Measurements from ENCODE around the gene LRBA.

LRBA gene

DNA sequence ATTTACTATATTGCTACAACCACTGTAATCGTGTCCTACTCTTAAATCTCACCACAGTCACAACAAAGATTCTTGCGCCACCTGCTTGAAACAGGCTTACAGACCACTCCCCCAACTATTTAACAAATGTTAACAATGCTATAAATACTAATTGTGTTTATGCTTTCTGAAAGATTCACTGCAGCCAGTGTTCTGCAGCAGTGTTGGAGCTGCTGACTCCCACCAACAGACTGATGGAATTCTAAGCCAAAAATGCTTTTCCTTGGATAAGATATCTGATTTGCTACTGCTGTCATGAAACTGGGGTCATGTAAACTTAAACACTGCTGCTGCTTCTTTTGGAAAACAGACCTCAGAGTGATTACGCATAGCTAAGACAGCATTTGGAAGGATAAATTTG, 677.4 kb downstream of the LRBA start:
- DNase-seq, result no peak

- no peak for DNase-seq
Measured at GRCh38 chr4:150336676-150337412, 678.2 kb downstream of the LRBA start.

DNA sequence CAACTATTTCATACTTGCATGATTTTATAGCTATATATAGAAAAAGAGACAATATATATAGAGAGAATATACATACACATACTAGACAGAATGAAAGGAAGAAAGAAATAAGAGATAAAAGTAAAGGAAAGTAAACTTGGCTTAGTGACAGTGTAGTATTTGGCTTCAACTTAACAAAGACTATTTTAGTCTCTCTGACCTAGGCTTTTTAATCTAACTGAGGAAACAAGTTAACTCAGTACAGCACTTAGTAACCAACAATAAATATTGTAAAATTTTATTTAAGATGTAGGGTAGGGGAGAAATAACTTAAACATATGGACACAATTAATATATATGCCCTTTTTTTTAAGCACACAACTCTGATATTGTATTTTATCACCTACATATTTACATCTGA, 682.1 kb downstream of the LRBA start:
- DNase-seq, result no peak

DNA sequence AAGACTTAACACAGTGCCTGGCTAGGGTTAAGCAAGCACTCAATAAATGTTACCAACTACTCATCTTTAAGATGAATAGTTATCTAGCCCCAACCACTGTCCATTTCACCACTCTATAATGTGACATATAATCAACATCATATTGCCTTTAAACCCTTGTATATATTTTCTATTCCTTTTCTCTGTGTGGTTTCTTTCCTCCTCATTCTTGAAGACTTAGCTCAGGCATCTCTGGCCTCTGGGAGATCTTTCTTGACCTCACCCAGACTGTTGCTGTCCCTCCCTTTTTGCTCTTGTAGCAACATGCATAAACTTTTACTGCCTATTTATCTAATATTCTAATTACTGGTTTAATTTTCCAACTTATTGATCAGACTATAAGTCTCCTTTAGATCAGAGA, 683.0 kb downstream of the LRBA start:
- DNase-seq, result no peak

DNA sequence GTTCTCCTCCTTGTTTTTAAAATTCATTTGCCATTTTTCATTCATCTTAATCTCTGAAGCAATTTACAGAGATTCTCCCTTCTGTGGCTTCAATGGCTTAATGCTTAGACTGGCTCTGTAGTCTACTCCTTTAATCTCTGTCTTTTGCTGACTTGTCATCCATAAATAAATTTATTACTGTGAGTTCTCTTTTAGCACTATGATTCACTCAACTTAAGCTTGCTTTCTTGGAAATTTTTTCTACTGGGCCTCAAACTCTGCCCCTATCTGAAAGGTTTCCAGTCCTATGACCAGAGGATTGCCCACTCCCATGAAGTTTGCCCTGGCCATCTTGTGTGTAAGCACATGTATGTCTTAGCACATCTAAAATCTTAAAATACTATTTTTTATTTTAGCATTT, 685.7 kb downstream of the LRBA start:
- DNase-seq, result no peak

GRCh38 chr4:150328496-150328895, 686.6 kb downstream of the LRBA start:
- DNase-seq, result no peak

- DNase-seq, result no peak
Measured at GRCh38 chr4:150327262-150327780, 687.8 kb downstream of the LRBA start.

- DNase-seq, result no peak
Measured at GRCh38 chr4:150325872-150326271, 689.2 kb downstream of the LRBA start.

DNA sequence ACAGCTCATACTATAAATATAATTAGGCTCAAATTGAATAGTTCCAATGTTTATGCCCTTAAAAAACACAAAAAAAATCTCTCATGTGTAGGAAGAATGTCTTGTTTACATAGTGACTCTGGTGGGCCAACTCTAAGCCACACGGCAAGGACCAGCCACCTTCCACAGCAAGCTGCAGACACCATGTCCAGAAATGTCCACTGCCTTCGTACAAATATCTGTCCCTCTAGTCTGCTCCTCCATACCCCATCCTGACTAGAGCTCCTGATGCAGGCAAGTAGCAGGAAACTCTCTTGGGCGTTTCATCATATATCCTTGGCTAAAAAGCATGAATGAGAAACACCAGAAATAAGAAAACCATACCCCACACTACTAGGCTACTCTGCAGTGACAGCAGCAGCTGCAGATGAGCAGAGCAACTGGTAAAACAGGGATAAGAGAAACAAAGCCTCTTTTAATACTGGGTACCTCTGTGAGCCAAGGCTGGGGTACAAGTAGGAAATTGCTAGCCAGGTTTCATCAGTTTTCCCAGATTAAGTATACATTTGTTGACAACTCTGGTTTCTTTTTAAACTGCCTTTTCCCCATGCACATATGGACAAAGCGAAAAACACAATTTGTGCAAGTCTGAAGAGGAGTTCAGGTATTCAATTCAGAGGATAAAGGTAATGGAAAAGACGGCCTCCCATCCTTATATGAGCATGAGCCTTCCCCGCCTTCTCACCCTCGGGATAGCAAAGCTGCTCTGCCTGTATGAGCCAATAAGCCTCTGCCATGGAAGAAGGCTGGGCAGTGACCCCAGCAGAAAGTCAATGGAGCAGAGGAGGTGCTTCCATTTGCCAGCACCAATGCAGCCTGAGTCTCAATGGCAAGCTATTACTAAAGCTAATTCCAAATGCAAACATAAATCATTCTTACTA, 691.4 kb downstream of the LRBA start:
- no peak for DNase-seq

DNA sequence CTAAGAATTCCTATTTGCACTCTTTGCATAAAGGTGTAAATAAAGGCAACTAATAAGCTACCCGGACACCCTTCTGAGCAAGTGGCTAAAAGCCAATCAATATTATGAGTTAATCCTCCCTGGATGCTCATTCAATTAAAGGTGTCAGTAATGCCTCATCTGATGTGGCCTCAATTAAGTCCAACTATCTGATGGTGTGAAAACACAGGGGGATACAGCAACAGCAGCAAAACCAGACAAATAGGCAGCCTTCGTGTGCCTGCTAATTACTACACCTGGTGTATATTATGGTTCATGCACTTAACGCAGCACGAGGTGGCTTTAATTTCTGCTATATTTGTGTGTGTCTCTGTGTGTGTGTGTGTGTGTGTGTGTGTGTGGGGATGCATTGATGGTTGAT, 692.4 kb downstream of the LRBA start:
- no peak for DNase-seq

DNA sequence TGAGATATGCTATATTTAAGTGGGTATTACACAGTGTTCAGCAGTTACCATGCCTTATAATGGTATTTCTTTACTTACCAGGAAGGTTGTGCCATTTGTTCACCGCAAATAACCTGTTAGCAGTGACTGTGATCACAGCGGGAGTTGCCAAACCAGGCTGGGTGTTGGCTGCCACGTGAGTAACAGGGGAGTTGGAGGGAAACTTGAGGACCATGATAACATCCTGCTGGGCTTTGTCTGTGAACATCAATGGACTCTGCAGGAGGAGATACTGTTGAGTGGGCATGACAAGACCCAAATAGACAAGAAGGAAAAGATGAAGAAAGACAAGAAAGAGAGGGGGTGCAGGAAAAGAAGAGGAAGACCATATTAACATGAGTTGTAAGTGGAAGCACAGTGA, 694.0 kb downstream of the LRBA start:
- DNase-seq, result no peak

DNA sequence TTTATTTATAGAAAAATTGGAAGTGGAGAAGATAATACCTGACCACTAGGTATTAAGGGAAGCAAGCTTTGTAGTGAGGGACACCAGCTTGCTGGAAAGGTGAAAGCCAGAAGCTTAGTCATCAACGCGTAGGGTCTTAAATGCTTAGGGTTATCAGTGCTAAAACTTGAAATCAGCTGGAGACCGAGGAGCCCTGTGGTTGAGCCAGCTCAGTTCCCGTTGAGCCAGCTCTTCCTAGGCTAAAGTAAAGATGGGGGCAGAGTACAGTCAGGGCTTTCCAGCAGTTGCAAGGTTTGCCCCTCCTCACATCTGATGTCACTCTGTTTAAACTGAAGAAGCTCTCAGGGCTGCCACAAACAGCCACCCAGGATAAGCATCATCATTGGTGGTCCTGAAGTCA, 696.1 kb downstream of the LRBA start:
- DNase-seq, result no peak

GRCh38 chr4:150318527-150318926, 696.6 kb downstream of the LRBA start:
- DNase-seq, result no peak

GRCh38 chr4:150316332-150317205, 698.5 kb downstream of the LRBA start:
- no peak for DNase-seq

DNA sequence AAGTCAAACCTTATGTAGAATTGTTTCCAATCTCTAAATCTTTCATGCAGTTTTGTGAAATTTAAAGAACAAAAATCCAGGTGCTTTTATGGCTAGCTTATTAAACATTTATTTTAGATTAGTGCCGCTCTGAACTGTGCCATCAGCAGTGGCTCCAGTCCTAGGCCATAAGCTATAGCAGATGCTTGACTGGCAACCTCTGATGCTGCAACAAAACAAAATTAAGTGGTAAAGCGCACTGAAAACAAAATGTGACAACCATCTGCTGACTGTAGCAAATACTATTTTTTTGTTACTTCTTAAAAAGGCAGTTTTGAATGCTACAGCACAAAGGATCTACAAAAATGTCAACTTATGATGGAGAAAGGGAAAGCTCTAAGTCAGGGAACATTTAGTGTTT, 699.4 kb downstream of the LRBA start:
- no peak for DNase-seq

GRCh38 chr4:150315175-150315574, 699.9 kb downstream of the LRBA start:
- DNase-seq, result no peak

DNA sequence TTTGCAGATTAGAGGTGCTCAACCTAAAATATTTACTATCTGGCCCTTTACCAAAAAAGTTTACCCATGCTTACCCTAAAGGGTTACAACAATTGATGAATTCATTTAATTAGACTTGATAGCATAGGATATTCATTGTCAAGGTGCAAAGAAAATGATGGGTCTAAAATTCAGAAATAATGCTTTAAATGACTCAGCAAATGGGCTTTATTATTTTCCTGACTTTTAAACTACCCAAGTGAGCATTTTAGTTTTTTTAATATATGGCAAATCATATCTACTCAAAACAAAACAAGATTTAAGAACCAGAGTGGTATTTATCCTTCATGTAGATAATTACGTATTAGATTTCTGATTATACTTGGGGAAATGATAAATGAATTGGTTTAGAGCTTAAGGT, 701.1 kb downstream of the LRBA start:
- no peak for DNase-seq

DNA sequence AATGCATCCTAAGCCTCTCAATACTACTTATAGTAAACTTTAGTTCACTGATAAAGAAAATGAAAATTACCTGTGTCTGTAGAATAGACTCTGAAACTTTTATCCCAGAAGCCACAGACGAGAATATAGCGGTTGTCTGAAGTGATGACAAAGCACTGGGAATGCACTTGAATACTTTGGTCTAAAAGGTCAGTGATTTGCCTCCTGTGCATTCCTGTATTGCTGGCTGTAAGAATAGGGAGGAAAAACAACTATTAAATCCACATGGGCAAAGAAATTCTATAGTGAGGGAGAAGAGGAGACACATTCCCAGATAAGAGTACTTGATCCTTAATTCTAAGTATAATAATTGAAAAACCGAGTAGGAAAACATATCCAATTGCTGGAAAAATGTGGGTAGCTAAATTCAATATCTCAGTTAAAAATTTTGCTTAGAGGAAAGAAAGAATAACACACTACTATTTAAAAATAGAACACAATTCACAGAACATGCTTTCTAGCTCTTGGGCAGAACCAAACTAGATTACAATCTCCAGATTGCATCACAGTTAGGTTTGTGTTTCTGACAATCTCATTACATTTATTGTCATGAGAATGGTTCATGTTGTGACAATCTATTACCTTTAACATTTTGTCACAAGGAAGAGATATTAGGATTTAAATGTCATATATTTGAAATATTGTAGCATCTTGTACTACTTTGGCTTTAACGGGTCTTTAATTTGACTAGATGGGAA, 704.8 kb downstream of the LRBA start:
- DNase-seq, result no peak

DNA sequence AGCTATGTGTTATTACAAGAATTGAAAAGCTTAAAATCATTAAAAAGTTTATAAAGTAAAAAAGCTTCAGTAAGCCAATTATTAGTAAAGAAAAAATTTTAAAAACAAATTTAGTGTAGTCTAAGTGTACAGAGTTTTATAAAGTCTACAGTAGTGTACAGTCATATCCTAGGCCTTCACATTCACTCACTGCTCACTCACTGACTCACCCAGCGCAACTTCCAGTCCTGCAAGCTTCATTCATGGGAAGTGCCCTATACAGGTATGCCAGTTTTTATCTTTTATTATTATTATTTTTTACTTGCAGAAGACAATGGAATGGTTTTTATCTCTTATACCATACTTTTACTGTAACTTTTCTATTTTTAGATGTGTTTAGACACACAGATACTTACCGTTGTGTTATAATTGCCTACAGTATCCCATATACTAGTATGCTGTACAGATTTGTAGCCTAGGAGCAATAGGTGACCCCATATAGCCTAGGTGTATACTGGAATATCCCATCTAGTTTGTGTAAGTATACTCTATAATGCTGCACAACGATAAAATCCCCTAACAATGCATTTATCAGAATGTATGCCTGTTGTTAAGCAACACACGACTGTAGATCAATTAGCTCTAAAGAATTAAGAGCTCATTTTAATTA, 706.1 kb downstream of the LRBA start:
- no peak for DNase-seq

DNA sequence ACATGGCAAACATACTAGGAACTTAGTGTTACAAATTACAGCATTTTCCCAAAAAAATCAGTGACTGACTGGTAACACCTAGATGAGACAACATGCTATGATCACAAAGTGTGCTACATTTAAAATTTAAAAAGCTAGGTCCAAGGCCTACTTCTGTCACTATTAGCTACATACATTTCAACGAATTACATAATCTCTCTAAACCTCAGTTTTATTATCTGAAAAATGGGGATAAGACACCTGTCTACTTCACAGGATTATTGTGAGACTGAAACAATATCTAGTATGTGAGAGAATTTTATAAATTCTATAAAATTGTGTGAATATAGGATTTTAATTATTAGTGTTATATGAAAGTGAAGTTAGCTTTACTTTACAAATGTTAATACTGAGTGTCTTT, 708.4 kb downstream of the LRBA start:
- no peak for DNase-seq

GRCh38 chr4:150305995-150306394, 709.1 kb downstream of the LRBA start:
- no peak for DNase-seq

GRCh38 chr4:150302553-150302952, 712.5 kb downstream of the LRBA start:
- no peak for DNase-seq

Measured in activated naive CD4-positive, alpha-beta T cell (primary cell).